DMS114 treated with DMSO at 0.1 percent for 48 hours (cell line): ENCODE results near the gene NSFL1C.
A peak's percentile ranks its signal among the peaks of the same experiment; 100 is the strongest.

Experiments
- DNase-seq: peaks from one replicate; lab custom pipeline; 2025; ENCODE audit not compliant: unreplicated experiment; lab: John Stamatoyannopoulos, UW

Gene NSFL1C

DNA sequence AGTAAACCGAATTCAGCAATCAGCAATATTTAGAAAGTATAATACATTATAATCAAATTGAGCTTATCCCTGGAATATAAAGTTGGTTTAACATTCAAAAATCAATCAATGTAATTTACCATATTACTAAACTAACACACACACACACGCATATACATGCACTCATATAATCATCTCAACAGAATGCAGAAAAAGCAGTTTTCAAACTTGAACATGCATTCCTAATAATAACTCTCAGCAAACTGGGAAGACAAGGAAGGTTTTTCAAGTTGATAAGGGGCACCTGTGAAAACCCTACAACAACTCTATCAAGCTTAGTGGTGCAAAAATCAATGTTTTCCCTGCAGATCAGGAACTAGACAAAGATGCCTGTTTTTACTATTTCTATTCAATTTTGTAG, 19.9 kb upstream of the NSFL1C start:
- no peak for DNase-seq

DNA sequence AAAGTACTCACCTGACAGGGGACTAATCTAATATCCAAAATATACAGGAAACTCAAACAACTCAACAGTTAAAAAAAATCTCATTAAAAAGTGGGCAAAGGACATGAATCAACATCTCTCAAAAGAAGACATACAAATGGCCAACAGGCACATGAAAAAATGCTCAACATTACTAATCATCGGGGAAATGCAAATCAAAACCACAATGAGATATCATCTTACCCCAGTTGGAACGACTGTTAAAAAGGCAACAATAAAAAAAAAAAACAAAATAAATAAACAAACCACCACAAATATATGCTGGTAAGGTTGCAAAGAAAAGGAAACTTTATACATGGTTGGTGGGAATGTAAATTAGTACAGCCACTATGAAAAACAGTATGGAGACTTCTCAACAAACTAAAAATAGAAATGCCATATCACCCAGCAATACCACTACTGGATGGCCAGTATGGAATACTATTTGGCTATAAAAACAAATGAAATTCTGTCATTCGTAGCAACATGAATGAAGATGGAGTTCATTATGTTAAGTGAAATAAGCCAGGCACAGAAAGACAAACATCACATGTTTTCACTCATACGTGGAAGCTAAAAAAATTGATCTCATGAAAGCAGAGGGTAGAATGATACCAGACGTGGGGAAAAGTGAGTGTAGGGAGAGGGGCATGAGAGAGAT, 17.9 kb upstream of the NSFL1C start:
- DNase-seq, result no peak

DNA sequence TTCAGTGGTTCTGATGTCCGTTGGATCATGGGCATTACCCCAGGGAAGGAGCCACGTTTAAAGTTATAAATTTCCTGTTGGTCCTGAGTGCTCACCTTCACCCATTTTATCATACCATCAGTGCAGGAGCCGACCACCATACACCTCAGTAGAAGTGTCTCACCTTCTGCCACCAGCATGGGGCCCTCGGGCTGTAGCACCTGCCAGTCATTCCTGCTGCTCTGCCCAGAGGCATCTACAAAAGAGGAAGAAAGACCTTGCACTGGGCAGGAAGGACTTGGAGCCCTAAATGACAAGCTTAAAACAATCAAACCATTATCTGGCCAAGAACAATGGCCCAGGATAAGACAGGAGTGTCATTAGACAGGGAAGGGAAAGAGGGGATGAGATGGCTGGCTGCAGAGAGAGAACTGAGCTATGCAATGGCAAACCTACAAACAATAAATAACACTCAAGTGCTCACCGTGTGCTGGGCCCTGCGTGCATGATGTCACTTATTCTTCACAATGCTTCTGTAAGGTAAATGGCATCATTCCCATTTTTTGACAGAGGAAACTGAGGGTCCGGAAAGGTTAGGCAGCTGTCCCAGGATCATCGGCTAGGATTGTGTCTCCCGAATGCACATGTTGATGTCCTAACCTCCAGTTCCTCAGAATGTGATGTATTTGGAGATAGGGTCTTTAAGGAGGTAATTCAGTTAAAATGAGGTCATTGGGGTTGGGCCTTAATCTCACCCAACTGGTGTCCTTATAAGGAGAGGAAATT, 13.4 kb upstream of the NSFL1C start:
- DNase-seq, result no peak

DNA sequence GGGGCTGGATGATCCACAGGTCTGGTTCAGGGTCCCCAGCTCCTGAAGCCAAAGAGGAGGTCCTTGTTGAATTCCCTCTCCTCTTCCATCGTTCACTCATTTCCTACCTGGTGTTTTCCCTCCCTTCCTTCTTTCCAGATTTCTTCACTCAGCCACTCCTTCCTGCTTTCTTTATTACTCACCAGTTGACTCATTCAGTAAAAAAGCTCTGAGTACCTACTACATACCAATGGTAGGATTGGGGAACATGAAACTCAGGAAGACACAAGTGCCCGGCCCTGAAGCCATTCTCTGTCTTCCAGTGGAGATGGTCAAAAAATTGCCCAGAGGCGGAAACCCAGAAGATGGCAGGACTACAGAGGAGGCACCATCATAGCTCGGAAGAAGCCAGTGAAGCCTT, 11.9 kb upstream of the NSFL1C start:
- DNase-seq, result no peak

DNA sequence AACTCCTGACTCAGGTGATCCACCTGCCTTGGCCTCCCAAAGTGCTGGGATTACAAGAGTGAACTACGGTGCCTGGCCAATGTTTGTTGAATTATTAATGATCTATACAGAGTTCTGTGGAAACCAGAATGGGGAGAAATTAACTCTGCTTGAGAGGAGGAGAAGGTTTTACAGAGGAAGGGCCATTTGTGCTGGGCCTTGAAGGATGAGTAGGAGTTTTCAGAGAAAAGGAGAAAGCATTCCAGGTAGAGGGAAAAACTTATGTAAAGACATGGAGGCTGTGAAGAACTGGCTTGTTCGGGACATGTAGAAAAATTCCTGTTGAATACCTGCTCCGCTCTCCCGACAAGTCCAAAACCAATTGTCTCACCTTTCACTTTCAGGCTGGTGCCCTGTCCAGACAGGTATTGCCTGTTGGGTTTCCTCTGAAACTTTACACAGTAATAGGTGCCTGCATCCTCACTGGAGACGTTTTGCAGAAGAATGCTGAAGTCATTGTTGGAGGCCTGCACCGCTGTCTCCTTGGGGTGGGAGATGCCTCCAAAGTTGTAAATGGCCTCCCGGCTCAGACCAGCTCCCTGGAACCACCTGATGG, 11.3 kb upstream of the NSFL1C start:
- DNase-seq, result no peak

DNA sequence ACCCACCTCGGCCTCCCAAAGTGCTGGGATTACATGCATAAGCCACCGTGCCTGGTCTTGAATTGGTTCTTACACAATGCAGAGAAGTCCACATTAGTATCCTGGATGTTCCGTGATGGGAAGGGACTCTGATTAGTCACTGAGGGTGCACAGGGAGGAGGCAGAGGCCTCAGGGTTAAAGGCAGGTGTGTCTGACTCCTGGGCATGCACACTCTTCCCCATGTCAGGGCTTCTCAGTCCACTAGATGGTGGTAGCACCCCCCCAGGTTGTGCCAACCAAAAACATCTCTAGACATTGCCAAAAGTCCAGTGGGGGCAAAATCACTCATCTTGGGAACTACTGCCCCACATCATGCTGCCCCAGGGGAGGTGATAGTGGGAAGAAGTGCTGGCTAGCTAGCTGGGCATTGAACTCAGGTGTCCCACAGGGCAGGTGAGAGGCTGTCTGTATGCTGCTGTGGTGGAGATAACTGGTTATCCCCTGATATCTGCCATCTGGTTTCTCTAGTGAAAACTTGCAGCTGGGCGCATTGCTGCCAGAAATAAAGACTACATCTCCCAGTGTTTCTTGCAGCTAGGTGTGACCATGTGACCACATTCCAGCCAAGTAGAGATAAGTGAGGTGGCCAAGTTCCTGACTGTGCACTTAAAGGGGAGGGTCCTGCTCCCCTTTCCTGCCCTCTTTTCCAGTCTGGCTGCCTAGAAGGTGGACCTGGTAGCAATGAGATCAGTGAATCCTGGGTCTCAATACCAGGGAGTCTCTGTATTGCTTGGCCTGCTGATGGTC, 8.4 kb upstream of the NSFL1C start:
- DNase-seq, result no peak

DNA sequence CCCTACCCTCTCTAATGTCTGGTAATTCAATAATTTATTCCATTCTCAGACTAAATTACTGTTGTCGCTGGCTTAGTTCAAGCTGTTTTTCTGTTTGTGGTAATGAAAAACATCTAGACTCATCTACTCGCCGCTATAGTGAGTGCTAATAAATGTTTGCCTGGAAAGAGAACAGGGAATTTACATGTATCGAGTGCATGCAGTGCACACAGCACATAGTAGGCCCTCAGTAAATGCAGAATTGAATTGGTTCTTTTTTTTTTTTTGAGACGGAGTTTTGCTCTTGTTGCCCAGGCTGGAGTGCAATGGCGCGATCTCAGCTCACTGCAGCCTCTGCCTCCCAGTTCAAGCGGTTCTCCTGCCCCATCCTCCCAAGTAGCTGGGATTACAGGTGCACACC, 7.7 kb upstream of the NSFL1C start:
- DNase-seq, result no peak

DNA sequence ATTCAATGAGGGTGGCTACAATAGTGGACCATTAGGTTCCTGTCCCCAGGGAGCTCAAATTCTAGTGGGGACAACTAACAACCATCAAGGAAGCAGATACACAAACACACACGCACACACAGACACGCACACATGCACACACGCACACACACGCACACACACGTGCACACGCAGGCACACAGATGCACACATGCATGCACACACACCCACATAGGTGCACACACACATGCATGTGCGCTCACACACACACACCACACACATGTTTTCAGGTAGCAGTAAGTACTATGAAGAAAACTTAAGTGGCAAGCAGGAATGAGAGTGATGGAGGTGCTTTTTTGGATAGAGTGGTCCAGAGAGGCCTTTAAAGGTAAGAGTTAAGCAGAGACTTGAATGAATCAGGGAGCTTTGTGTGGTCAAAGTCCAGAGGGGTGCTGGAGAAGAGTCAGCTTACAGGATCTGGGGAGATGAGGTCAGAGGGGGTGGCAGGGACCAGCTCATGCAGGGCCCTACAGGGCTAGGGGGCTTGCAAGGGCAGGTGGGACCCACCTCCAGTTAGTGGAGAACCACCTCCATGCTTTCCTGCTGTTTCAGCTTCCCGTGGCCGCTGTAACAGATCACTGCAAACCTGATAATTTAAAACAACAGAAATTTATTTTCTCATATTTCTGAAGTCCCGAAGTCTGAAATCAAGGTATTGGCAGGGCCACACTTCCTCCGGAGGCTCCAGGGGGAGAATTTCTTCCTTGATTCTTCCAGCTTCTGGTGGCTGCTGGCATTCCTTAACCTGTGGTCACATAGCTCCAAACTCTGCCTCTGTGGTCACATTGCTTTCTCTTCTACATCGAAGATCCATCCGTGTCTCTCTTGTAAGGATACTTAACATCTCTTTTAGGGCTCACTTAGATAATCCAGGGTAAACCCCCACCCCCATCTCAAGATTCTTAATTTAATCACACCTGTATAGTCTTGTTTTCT, 6.9 kb upstream of the NSFL1C start:
- no peak for DNase-seq

DNA sequence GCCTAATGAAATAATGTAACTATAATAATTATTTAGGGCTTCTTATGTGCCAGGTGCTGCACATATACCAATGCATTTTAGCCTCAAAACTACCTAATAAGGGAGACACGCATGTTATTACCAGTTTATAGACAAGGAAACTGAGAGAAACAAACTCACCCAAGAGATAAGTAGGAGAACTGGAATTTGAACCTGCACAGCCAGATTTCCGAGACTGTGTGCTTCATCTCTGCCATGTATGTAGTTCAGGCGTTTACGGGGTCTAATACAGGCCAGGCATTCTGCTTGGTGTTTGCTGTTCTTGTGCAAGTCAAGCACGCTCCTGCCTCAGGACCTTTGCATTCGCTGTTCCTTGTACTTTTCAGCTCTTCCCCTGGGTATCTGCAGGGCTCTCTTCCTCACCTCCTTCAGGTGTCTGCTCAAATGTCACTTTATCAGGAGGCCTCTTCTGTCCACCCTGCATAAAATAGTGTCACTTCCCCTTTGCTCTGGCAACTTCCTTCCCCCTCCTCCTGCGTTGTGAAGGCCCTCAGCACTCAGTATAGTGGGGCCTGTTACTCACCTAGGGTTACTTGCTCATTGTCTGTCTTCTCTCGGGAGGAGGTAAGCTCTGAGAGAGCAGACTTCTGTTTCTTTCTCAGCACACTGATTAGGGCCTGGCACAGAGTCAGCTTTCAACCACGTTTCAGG, 6.1 kb upstream of the NSFL1C start:
- DNase-seq, result no peak

DNA sequence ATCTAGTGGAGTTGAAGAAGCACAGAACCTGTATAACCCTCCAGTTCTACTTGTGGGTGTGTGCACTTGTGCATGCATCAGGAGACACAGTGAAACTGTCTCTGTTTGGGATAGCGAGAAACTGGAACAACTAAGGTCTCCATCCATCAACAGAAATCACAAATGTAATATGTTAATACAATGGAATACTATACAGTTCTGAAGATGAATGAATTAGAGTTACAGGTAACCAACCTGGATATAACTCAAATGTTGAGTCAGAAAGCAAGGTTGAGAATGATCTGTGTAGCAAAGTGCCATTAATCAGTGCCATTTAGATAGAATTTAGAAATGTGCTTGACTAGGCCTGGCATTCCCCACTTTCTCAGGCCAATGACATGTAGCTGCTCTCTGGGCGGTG, 4.6 kb upstream of the NSFL1C start:
- no peak for DNase-seq

DNA sequence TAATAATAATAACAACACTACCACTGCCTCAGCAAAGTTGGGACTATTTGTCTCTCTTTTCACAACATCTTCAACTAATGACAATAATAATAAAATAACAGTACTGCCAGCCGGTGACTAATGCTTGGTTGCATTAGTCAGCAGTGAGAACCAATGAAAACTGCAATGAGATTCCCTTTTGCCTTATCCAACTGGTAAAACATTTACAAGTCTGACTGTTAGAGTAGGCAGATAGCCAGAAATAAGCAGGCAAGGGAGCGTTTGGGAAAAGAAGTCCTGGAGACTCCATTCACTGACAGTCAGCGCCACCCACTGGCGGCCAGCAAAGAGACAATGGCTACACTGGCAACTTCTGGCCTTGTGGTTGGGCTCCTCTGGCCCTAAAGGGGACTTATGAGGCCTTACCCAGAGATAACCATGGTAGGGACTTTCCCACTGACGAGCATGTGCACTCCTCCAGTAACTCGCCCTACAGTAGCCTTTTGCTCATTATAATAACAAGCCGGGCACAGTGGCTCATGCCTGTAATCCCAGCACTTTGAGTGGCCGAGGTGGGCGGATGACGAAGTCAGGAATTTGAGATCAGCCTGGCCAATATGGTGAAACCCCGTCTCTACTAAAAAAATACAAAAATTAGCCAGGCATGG, 3.4 kb upstream of the NSFL1C start:
- DNase-seq, result peak; percentile 60

DNA sequence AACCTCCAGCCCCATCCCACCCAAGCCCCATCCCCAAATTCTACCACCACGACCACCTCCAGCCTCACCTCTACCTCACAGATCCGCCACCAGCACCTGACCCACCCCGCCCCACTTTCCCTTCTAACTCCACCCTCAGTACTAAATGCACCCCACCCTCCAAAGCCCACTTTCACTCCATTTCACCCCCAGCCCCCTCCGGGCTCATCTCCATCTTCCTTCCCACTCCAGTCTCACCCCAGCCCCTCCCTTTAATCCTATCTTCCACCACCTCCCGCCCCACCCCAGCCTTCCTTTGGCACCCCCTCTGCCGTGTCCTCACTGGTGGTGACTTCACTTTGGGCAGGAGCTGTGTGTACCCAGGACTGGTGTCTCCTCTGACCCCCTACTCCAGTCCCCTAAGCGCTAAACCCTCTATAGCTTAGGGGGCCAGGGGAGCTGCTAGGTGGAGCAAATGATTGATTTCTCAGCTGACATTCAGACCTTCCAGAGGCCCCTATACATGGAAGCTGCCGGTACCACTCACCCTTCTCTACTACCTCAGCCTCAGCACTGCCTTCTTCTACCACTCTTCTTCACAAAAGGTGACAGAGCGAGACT, 2.8 kb upstream of the NSFL1C start:
- DNase-seq, result no peak

DNA sequence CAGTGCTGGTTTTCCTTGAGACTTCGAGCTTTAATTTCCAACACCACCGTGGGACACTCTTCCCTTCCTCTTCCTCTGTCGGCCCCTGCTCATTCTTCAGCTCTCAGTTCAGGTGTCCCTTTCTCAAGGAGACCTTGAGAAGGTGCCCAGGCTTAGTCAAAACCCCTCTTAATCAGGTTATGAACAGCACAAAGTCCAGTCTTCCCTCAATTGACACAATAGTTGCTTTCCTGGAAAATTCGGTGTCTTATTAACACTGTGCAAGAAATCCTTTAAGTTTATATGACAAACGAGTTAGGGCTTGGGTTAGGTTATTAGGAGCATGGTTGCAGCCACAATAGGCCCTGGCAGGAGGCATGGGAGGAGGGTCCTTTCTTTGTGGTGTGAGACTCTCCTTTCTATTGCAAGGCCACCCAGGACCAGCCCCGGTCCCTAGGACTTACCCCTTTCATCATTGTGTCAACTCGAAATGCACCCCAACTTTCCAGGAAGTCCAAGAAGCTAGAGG, 1.5 kb upstream of the NSFL1C start:
- DNase-seq, result no peak

DNA sequence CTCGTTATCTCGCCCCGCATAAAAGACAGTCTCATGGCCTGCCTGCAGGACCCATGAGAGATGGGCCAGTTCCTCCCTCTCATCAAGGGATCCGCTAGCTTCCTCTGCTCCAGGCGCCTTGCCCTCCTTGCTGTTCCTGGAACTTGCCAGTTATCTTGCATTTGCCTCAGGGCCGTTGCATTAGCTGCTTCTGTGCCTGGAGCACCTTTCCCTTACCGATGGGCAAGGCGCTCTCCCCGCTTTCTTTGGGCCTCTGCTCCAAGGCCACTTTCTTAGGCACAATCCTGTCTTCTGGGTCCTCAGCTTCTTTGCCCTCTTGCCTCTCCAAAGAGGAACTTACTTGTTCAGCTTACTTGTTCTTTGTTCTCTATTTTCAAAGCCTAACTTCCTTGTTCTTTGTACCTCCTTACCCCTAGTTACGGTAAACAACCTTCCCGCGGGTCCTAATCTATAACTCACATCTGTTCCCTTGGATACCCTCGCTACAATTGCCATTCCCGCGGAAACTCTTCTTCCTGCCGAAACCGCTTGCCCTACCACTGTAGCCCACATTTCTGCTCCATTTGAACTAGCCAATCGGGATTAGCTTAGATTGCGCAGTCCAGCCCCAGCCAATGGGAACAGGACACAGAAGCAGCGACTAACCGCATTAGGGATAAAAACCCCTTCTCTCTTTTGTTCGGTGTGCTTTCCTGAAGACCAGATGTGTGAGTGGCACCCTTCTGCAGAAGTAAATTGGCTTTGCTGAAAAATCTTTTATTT, 887 bp upstream of the NSFL1C start:
- no peak for DNase-seq

DNA sequence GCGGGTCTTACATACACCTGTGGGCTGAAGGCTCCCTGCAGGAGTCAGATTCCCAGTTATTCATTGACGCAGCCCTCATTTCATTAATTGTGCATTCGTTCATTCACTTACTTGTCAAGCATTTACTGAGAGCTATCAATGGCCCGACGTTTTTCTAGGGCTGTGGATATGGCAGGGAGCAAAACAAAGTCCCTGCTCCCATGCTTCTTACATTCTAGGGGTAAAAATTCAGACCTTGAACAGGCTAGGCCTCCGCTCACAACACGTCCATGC, 369 bp upstream of the NSFL1C start:
- no peak for DNase-seq

DNA sequence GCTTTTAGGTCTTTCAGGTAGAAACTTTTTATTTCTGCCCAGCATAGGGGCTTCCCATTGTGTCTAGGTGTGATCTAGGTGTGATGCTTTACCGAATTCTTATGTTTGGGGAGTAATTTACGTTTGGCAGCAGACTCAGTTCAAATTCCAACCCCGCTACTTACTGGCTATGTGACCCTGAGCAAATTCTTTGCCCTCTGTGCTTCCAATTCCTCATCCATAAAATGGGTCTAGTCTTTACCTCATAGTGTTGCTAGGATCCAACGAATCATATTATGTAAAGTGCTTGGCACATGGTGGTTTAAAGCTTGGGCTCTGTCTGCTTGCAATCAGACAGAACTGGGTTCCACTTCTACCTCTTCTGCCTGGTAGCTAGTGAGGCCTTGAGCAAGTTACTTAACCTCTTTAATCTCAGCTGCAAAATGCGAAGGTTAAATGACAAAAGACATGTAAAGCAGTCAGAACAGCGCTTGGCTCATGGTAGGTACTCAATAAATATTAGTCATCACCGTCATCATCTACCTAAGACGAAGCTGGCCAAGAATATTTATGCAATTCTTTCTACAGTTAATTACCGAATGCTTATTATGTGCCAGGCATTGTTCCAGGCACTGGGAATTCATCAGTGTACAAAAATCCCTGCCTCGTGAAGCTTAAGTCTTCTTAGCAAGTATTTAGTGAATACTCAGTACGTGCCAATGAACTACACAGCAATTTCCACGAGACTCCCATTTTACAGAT, 1.0 kb downstream of the NSFL1C start:
- no peak for DNase-seq

DNA sequence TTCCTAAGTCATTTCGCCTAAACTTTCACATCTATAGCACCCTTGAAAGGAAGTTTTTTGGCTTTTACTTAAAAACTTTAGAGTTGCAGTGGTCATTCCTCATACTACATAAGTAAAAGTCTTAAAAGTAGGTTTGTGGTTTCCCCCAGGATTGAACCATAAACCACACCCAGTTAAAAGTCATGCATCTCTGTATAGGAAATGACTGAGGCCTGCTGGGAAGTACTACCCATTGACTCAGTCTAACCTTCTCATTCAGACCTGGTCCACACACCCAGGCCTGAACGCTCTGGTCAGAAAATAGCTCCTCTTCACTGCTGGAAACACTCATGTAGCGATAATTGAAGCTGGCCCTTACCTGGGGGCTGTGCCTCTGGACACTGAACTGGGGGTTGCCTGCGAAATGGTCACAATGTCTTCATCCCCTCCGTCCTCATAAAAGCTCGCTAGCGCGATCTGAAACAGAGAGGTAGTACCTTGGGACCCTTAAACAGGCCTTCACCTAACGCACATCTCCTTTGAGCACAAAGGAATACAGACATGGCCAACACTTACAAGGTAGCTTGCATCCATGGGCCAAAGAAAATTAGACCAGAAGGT, 2.6 kb downstream of the NSFL1C start:
- DNase-seq, result no peak
